DMS79 treated with DMSO at 0.1 percent for 48 hours (cell line): ENCODE measurements around the gene PLAC1.

Source experiments
- DNase-seq: peaks from one replicate; lab custom pipeline; 2025; lab: John Stamatoyannopoulos, UW

PLAC1 gene

GRCh38 chrX:134588806-134589205 is 69.5 kb downstream of the PLAC1 start:
- no peak for DNase-seq

GRCh38 chrX:134580907-134581306 is 77.4 kb downstream of the PLAC1 start:
- no peak for DNase-seq

- no peak for DNase-seq
Observed at GRCh38 chrX:134573683-134574035, 84.6 kb downstream of the PLAC1 start.

GRCh38 chrX:134572816-134573682 is 85.2 kb downstream of the PLAC1 start:
- DNase-seq = peak; percentile 27

GRCh38 chrX:134571796-134572195 is 86.5 kb downstream of the PLAC1 start:
- no peak for DNase-seq

GRCh38 chrX:134570899-134571298 is 87.4 kb downstream of the PLAC1 start:
- no peak for DNase-seq

- DNase-seq = no peak
Observed at GRCh38 chrX:134570509-134570846, 87.8 kb downstream of the PLAC1 start.

- DNase-seq = no peak
Observed at GRCh38 chrX:134569306-134569705, 89.0 kb downstream of the PLAC1 start.

DNA sequence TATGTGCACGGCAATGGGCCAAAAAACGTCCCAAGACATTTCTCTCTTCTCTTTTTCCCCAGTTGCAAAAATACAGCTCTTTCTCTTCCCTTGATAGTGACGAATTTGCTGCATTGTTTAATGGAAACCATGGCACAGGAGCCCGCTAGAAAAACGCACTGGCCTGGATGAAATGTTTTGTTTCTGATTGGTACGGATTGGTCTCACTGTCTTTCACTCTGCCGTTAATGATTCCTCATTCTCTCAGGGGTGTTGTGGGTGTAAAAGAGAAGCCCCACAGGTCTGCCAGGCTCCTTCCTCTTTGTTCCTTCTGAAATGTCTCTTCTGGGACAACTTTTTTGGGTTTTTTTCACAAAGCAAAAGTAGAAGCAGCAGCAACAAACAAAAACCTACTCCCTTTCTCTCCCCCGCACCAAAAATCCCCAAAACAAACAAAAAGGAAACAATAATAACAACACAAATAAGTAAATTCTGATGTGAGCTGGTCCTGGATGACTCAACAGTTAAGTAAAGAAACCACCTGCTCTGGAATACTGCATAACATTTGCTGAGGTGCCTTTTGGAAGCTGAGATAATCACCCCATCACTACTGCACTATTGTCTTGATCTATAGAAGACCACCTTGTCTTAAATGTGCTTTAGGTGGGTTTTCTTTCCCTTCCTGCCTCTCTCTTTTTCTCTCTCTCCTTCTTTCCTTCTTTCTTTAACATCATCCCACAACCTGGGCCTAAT is 89.8 kb downstream of the PLAC1 start:
- DNase-seq = no peak

DNA sequence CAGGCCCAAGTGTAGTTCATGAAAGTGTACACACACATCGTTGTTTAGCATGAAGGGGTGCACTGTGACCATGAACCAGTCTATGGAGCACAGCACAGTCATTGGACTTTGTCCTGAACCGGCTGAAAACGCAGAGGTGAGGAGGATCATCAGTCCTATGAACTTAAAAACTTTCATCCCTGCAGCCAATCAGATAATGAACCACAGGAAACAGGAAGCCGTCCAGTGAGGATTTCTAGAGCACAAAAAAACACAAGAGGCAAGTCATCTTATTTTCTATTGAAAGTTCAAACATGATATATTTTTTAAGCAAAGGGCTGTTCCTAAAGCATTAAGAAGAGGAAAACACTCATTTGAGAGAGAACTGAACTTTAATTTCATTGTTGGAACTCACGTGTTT is 91.8 kb downstream of the PLAC1 start:
- no peak for DNase-seq

- DNase-seq = no peak
Observed at GRCh38 chrX:134562002-134562401, 96.3 kb downstream of the PLAC1 start.

- DNase-seq = no peak
Observed at GRCh38 chrX:134558133-134558532, 100.1 kb downstream of the PLAC1 start.

DNA sequence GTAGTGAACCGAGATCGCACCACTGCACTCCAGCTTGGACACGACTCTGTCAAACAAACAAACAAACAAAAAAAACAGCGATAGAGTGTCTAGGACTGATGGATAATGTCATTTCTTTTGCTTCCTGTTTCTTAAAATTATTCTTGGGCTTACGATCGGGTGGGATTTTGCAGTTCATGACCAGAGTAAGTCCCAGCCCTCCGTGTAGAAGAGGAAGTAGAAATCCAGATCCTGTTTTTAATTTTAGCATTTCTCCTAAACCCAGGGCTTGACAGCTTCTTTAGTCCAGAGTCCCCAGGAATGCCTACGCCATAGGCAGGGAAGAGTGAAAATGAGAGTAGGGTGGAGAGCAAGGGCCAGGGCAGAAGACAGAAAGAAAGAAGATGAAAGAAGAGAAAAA is 104.0 kb downstream of the PLAC1 start:
- no peak for DNase-seq

DNA sequence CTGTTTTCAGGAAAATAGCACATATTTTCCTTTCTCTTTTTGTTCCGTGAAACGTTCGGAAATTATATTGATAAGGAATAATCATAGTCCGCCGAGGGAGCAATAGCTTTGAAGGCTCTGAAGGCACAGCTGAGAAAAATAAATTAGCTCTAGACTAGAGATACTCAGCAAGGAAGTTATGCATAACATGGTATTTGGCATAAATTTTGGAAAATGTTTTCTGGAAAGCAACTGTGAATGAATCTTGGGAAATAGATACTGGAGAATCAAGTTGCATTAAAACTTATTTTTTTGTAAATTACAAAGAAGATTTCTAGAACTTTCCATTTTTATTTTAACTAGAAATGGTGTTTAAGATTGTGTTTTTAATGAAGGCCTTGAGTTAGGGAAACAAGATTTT is 105.9 kb downstream of the PLAC1 start:
- no peak for DNase-seq

DNA sequence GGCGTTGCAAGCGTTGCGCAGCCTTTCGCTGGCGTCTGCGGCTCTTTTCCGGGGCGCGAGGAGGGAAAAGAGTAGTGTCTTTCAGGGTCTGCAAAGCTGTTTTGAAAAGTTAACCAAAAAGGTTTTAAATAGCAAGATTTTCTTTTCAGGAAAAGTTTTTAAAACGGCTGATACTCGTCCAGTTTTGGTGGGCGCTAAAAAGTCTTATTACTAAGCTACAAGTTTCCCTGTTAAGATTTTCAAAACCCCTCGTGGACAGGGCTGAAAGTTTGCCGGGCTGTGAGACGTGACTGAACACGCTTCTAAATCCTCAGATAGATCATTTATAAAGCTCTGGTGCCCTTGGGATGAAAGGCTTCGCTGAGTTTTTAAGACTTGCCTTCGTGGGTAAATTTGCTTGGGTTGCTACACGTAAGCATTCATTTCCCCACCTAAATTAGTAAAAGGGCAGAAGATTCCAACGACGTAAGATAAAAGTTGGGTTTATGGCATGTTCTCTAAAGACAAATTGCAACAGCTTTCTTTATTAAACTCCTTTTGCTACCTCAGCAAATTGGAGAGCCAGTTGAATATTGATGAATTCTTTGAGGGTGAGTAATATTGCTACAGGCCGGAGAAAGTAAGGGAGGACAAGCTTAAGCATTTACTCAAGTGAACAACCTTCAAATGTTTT is 106.8 kb downstream of the PLAC1 start:
- no peak for DNase-seq

- DNase-seq = peak; percentile 11
Observed at GRCh38 chrX:134548257-134549201, 109.7 kb downstream of the PLAC1 start.

GRCh38 chrX:134547047-134547679 is 111.1 kb downstream of the PLAC1 start:
- no peak for DNase-seq

GRCh38 chrX:134546187-134546586 is 112.1 kb downstream of the PLAC1 start:
- DNase-seq = no peak

GRCh38 chrX:134545510-134545909 is 112.8 kb downstream of the PLAC1 start:
- no peak for DNase-seq

- DNase-seq = no peak
Observed at GRCh38 chrX:134544513-134545151, 113.6 kb downstream of the PLAC1 start.

- DNase-seq = no peak
Observed at GRCh38 chrX:134544135-134544512, 114.1 kb downstream of the PLAC1 start.
